ENCODE data around the gene CD83. TPM values are rescaled to one million over a fixed set of nuclear protein-coding genes. Genes with fewer than 3 reads are reported as not detected.

Gene CD83
- total RNA-seq, 1 experiment from 2014 or later = 1.0 TPM

DNA sequence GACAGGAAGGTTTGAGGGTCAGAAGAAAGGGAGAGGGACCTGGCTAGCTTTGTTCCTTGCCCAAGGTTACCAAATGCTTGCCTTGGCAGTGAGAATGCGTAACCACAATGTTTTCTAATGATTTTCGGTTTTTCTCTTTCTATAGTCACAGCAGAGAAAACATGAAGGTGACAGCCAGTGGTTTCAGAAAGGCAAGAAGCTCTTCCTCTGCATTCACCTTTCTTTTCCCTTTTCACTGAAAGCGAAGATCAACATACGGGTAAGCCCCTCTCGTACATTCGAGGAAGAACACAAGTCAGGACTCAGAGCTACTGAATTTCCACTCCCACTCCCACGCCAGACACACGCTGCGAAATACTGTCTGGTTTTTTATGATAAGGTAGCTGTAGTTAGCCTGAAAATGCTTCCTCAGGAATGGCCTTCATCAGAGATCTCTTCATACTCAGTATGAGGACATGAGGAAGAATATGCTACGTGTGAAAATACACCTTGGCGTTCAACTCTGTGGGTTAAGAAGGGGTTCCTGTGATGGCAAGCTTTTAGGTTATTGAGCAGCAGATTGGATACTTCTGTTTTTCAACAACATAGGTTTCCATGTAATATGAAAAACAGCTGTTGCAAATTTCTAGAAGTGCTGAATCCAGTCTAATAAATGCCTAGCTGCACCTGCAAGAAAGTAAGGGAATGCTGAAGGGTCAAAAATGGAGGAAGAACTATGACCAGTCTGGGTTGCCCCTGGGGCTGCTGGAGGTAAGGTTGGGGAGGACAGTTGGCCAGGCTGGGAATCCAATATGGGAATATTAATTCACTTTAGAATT lies 7.4 kb upstream of the CD83 start:
- Histone ChIP-seq H3K9me3 (peaks cover 11% of the 10 kb centered on the region; the same call in 1 of the 2 replicates), H3K4me3 (ENCODE audit: low read depth, low read length) (no peak overlapping the region), H3K27me3 (replicated peaks; ENCODE audit: control insufficient read depth, insufficient read depth, low read length) (no peaks in the 10 kb centered on the region), H3K36me3 (ENCODE audit: control insufficient read depth, insufficient read depth, low read length) (no peaks in the 10 kb centered on the region), H3K4me1 (no peaks in the 10 kb centered on the region)
- BruUV-seq (replicated peaks) = no TSS peak
- Mint-ChIP-seq H3K4me3 (ENCODE audit: unreplicated experiment) (no peak overlapping the region), H3K36me3 (ENCODE audit: insufficient read depth, unreplicated experiment) (no peaks in the 10 kb centered on the region), H3K27ac (ENCODE audit: unreplicated experiment) (no peak overlapping the region), H3K27me3 (ENCODE audit: insufficient read depth, unreplicated experiment) (peaks cover 7% of the 10 kb centered on the region), H3K4me1 (ENCODE audit: low read depth, unreplicated experiment) (no peaks in the 10 kb centered on the region), H3K9me3 (ENCODE audit: unreplicated experiment) (peaks cover 9% of the 10 kb centered on the region)
- ChIA-PET POLR2A (no interaction called here), CTCF (no interaction called here)
- no peak for TF ChIP-seq CTCF (IDR thresholded peaks at IDR 0.05; ENCODE audit: insufficient read depth in 1 of 2, low read depth in 1 of 2, low read length in 1 of 2, severe bottlenecking in 1 of 2, unreplicated experiment in 1 of 2)
- intact Hi-C loops (cut with micrococcal nuclease; ENCODE audit: unreplicated experiment) = no loop called here
- DNase-seq = no peak

DNA sequence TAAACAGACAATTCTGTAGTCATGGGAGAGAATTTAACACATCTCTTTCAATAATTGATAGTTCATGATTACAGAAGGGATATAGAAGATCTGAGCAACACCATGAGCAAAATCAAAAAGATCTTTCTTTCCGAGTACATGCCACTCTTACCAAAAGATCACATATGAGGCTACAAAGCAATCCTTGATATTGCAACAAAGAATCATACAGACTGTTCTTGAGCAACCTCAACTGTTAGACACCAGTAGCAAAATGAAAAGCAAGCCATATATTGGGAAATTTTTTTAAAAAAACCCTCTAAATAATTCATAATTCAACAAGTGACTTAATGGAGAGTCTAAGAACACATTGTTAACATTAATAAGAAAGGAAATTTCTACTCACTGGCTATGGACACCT lies 3.6 kb upstream of the CD83 start:
- Histone ChIP-seq H3K36me3 (ENCODE audit: control insufficient read depth, insufficient read depth, low read length) (no peaks in the 10 kb centered on the region), H3K4me1 (peaks cover 4% of the 10 kb centered on the region; the same call in 1 of the 2 replicates), H3K9me3 (no peaks in the 10 kb centered on the region), H3K4me3 (ENCODE audit: low read depth, low read length) (no peak overlapping the region), H3K27me3 (replicated peaks; ENCODE audit: control insufficient read depth, insufficient read depth, low read length) (no peaks in the 10 kb centered on the region)
- no peak for TF ChIP-seq CTCF (IDR thresholded peaks at IDR 0.05; ENCODE audit: insufficient read depth in 1 of 2, low read depth in 1 of 2, low read length in 1 of 2, severe bottlenecking in 1 of 2, unreplicated experiment in 1 of 2)
- Mint-ChIP-seq H3K4me1 (ENCODE audit: low read depth, unreplicated experiment) (no peaks in the 10 kb centered on the region), H3K4me3 (ENCODE audit: unreplicated experiment) (no peak overlapping the region), H3K36me3 (ENCODE audit: insufficient read depth, unreplicated experiment) (no peaks in the 10 kb centered on the region), H3K27me3 (ENCODE audit: insufficient read depth, unreplicated experiment) (peaks cover 18% of the 10 kb centered on the region), H3K27ac (ENCODE audit: unreplicated experiment) (no peak overlapping the region), H3K9me3 (ENCODE audit: unreplicated experiment) (no peaks in the 10 kb centered on the region)
- POLR2A ChIA-PET = no interaction called here
- CTCF ChIA-PET = no interaction called here
- DNase-seq = no peak
- BruUV-seq (replicated peaks) = no TSS peak
- intact Hi-C loops (cut with micrococcal nuclease; ENCODE audit: unreplicated experiment) = no loop called here

- ChIA-PET POLR2A (no interaction called here), CTCF (no interaction called here)
- Histone ChIP-seq H3K4me1 (peaks cover 4% of the 10 kb centered on the region; the same call in 1 of the 2 replicates), H3K9me3 (no peaks in the 10 kb centered on the region), H3K4me3 (ENCODE audit: low read depth, low read length) (peak overlapping the region; percentile 58), H3K36me3 (ENCODE audit: control insufficient read depth, insufficient read depth, low read length) (no peaks in the 10 kb centered on the region), H3K27me3 (replicated peaks; ENCODE audit: control insufficient read depth, insufficient read depth, low read length) (no peaks in the 10 kb centered on the region)
- Mint-ChIP-seq H3K4me1 (ENCODE audit: low read depth, unreplicated experiment) (no peaks in the 10 kb centered on the region), H3K36me3 (ENCODE audit: insufficient read depth, unreplicated experiment) (no peaks in the 10 kb centered on the region), H3K27ac (ENCODE audit: unreplicated experiment) (no peak overlapping the region), H3K4me3 (ENCODE audit: unreplicated experiment) (peak overlapping the region; percentile 80), H3K27me3 (ENCODE audit: insufficient read depth, unreplicated experiment) (peaks cover 14% of the 10 kb centered on the region), H3K9me3 (ENCODE audit: unreplicated experiment) (no peaks in the 10 kb centered on the region)
- intact Hi-C loops (cut with micrococcal nuclease; ENCODE audit: unreplicated experiment) = no loop called here
- no peak for DNase-seq
- BruUV-seq (replicated peaks) = no TSS peak
- no peak for TF ChIP-seq CTCF (IDR thresholded peaks at IDR 0.05; ENCODE audit: insufficient read depth in 1 of 2, low read depth in 1 of 2, low read length in 1 of 2, severe bottlenecking in 1 of 2, unreplicated experiment in 1 of 2)
Observed at GRCh38 chr6:14118091-14118439, 493 bp downstream of the CD83 start.

Measured in Caco-2 (cell line).